Stimulated activated CD4-positive, alpha-beta T cell treated with anti-CD3 and anti-CD28 coated beads, Interleukin-1b, Interleukin-23, amount 100 ng/mL, for 24 hours (primary cell): Measurements from ENCODE around the gene FAM50B.
"Not testable (repeated sequence)": the region's sequence is repeated elsewhere in the genome, so short reads cannot be mapped to it uniquely, and the experiment has no call there.

Experiments used
- DNase-seq, 4 experiments: peaks; one replicate each; pipeline ENCODE4 v3.0.0-alpha.2; 2020; ENCODE audit warnings: low read depth in 4 of 4, low spot score in 1 of 4

FAM50B gene

GRCh38 chr6:3847521-3847920 is 1.7 kb upstream of the FAM50B start:
- DNase-seq: no peak

DNA sequence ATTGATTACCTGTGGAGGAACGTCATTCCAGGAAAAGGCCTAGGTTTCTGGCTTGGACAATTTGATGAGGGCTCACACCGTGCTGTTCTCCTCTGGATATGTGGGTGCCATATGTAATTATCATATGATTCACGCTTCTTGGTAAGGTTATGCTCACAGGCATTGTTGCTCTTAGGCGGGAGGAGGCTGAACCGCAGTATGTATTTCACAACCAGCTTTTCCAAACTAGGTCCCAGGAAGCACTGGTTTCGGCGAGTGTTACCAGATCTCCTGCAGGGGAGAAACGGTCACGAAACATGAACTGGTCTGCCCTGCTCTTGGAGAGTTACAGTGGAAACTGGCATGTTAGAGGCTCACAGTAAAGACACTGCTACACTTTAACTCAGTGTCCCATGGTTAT is 793 bp upstream of the FAM50B start:
- DNase-seq: no peak

- no peak for DNase-seq
These were observed 693 bp downstream of the FAM50B start for GRCh38 chr6:3849681-3850450.

DNA sequence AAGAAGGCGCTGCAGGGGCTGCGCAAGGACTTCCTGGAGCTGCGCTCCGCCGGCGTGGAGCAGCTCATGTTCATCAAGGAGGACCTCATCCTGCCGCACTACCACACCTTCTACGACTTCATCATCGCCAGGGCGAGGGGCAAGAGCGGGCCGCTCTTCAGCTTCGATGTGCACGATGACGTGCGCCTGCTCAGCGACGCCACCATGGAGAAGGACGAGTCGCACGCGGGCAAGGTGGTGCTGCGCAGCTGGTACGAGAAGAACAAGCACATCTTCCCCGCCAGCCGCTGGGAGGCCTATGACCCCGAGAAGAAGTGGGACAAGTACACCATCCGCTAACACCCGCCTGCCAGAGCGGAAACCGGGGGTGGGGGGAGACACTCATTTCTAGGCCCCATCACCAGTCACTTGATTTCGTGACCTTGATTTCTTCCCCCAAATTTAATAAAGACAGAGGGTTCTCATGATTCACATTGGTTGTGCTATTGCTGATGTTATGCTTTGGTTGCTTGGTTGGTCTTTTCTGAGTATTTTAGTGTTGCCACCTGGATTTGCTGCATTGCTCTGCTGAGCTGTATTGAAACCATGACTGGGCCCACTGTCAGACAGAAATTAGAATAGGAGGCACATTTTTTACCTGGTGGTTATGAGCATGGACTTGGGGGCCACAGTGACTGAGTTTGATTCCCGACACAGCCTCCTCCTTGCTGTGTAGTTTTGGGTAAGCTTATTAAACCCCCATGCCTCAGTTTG is 1.5 kb downstream of the FAM50B start:
- peak in 3 of 4 experiments; percentile 11 to 40 (median 26) for DNase-seq

DNA sequence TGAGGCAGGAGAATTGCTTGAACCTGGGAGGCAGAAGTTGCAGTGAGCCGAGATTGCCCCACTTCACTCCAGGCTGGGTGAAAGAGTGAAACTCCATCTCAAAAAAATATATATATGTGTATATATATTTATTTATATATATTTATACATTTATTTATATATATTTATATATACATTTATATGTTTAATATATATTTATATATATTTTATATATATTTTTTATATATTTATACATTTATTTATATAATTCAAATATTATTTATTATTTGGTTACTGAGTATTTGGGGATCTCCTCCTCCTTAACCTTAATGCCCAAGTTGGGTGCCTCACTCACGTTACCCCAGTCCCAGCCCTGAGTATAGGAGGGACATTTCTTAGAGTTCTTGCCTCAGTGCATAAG is 2.7 kb downstream of the FAM50B start:
- DNase-seq: no peak

- DNase-seq: no peak
These were observed 3.2 kb downstream of the FAM50B start for GRCh38 chr6:3852391-3852790.

GRCh38 chr6:3855866-3856265 is 6.7 kb downstream of the FAM50B start:
- no peak for DNase-seq

DNA sequence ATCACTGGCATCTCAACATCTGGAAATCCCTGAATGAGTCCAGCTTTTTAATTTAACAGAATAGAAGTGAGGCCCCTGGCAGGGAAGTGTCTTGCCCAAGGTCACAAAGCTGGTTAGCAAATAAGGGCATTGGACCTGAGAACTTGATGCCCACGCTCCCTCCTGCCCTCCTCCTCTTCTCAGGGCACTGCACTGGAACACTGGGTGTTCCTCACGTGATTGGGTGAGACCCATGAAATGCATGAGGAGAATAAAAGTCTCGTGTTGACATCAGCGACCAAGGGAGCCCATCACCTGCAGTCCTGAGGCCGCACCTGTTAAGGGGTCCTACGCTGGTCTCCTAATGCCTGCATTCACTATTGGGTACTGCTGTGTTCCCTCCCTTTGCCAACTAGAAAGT is 7.4 kb downstream of the FAM50B start:
- DNase-seq: no peak

DNA sequence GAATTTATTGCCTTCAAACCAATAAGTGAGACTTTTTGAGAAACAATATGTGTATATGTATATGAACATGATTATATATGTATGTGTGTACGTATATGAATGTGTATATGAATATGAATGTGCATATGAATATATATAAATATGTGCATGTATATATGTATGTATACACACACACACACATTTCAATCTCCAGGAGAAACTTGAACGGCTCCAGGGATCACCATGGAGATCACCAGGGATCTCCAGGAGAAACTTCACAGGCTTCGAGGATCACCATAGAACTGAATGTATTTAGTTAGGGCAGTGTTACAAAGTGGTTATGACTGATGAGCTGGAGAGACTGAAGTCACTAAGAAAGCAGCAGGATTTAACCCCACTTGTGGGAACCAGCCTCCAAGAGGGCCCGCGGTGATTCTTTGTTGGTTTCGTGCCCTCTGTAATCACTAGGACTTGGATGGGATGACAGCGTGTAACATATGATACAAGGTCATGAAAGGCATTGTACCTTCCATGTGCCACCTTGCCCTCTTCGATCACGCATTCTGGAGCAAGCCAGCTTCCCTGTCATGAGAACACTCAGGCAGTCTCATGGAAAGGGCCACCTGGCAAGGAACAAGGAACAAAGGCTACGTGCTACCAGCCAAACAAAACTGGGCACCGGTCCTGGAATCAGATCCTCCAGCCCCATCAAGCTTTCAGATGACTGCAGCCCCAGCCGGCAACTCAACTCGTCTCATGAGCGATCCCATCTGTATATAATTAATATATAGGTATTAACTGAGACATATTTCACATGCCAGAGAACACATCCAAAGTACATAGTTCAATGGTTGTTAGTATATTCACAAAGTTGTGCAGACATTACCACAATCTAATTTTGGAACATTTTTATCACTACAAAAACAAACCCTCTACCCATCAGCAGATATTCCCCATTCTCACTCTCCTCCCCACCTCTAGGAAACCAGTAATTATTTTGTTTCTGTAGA is 8.6 kb downstream of the FAM50B start:
- no peak for DNase-seq

DNA sequence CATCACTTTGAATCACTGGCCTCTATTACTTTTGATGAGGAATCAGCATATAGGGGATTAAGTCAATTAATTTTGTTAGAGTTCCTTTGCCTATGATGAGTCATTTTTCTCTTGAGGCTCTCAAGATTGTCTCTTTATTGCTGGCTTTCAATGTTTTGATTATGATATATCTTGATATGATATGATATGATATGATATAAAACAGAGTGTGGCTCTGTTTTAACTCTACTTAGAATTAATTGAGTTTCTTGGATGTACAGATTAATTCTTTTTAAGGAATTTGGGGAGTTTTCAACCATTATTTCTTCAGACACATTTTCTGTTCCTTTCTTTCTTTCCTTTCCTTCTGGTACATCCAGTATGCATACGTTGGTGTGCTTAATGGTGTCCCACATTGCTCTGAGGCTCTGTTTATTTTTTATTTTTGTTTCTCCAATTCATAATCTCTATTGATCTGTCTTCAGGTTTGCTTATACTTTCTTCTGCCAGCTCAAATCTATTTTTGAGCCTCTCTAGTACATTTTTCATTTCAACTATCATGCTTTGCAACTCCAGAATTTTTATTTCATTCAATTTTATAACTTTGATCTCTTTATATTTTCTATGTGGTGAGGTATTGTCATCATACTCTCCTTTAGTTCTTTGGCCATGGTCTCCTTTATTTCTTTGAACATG is 10.8 kb downstream of the FAM50B start:
- DNase-seq: no peak

GRCh38 chr6:3861424-3861823 is 12.3 kb downstream of the FAM50B start:
- no peak for DNase-seq

GRCh38 chr6:3862038-3862437 is 12.9 kb downstream of the FAM50B start:
- no peak for DNase-seq

- not testable (repeated sequence) for DNase-seq
These were observed 14.1 kb downstream of the FAM50B start for GRCh38 chr6:3863322-3863721.

DNA sequence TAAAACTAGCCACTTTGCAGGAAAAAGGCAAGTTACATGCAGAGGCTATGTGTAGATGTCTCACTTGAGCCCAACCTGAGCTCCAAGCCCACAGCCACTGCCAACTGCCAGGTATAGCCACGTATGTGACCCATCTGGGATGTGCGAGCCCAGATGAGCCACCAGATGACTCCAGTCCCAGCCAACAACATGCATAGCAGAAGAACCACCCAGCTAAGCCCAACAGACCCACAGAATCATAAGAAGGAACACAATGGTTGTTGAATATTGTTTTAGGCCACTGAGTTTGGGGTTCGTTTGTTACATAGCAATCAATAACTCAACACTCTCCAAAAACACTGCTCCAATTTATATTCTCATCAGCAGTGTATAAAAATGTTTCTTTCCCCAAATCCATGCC is 16.3 kb downstream of the FAM50B start:
- no peak for DNase-seq

DNA sequence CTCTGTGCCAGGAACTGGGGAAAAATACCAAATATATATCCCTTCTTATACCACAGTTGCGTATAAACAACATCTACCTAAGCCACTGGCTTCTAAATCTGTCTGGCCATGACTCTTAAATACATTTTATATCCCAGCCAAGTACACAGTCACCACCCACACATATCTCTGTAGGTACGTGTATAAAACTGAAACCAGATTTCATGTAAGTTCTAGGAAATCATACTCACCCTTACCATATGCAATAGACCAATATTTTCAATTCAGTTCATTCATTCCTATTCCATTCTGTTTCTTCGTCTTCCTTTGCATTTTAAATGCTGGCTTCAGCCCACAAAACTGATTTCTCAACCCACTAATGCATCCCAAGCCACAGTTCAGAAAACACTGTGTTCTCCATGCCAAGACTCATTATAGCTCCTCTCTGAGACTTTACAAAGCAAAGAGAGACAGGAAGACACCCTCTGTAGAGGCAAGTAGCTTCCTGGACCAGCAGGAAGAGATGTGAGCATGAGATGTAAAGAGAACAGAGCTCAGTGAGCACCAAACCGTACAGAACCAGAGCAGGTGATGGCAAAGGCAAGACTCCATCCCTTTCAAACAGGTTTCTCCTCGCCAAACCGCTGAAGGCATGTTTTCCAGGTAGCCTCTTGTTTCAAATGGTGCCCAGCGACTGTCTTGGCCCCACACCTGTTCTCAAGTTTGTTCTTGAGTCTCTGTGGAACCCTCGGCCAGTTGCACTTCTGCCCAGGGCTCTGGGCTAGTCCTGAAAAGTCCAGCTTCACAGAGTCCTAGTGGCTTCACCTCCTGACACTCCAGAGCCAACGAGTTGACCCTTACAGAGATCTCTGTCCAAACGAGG is 18.7 kb downstream of the FAM50B start:
- DNase-seq: no peak

DNA sequence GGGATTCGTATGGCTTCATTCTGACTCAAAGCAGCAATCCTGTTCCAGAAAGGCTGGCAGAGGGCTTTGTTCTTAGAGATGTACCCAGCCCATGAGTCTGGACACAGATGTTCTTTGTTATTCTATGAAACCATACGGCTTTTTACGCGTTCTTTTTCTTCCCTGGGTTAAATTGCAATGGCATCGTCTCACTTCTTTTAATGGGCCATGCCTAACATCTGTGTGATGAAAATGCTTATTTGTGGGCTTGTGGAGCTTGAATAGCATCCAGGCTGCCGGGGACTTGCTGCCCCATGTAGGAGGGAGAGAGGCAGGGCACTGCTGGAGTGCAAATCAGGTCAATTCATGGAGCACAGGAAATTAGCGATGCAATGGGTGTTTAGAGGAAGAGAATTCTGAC is 19.4 kb downstream of the FAM50B start:
- DNase-seq: no peak

- no peak for DNase-seq
These were observed 20.1 kb downstream of the FAM50B start for GRCh38 chr6:3869284-3869631.

DNA sequence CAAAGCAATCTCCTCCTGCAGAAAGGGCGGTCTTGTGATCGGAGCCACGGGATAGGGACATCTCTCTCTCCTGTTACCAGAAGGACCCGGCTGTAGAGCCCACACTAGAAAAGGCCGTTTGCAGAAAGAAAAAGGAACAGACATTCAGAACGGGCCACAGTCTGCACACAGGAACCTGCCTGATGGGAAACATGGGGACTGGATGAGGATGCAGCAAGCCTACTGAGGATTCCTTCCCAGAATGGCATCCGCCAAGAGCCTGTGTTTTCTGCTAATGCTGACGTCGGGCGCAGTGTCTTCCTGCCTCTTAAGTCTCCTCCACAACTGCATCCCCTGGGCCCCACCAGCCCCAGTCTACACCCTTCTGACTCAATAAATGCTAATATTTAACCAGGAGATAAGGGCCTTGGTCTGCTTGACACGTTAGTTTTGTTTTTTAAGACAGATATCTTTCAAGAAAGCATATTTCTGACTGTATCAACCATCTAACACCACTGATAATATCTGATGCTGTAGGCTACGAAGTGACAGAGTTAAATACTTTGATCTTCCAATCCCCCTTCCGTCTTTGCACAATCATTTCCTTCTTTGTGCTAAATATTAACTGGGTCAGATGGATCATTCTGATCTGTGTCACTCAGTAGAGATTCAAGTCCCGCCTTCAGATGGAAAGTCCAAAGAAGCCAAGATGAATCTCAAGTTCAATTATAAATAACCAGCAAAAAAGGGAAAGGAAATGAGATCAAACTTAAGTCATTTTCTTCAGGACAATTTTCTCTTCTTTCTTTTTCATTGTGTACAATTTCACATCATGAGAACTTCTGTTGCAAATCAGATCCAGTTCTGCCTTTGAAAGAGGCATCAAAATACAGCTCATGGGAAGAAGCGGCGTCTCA is 20.7 kb downstream of the FAM50B start:
- DNase-seq: no peak

- no peak for DNase-seq
These were observed 21.4 kb downstream of the FAM50B start for GRCh38 chr6:3870528-3870925.
